Progenitor cell of endocrine pancreas (in vitro differentiated cells): ENCODE results near the gene HAVCR1. TPM values are rescaled to one million over a fixed set of nuclear protein-coding genes. Genes with fewer than 3 reads are reported as not detected.

Source experiments
- DNase-seq: peaks from one replicate; pipeline ENCODE4 v3.0.0; 2021; ENCODE audit warnings: low spot score; ENCODE audit not compliant: unreplicated experiment
- H3K27ac Mint-ChIP-seq: 2 replicates; pipeline ENCODE4 v1.8.0; 2021; ENCODE audit warnings: mild to moderate bottlenecking, moderate library complexity, mixed read lengths
- H3K27me3 Mint-ChIP-seq: 2 replicates; pipeline ENCODE4 v1.8.0; 2021; ENCODE audit warnings: mixed read lengths
- H3K36me3 Mint-ChIP-seq: 2 replicates; pipeline ENCODE4 v1.8.0; 2022; ENCODE audit warnings: mixed read lengths; ENCODE audit not compliant: insufficient read depth
- H3K4me1 Mint-ChIP-seq: 2 replicates; pipeline ENCODE4 v1.8.0; 2021; ENCODE audit warnings: low read depth, mixed read lengths
- H3K4me3 Mint-ChIP-seq: 2 replicates; pipeline ENCODE4 v1.8.0; 2021; ENCODE audit warnings: low read depth, mild to moderate bottlenecking, moderate library complexity, mixed read lengths
- H3K9me3 Mint-ChIP-seq: 2 replicates; pipeline ENCODE4 v1.8.0; 2021; ENCODE audit warnings: low read depth, mixed read lengths
- CTCF ChIP-seq: fragments of 200-600 bp; sonication (generic); IDR thresholded peaks from one replicate; pipeline ENCODE4 v1.5.0; 2021; ENCODE audit warnings: antibody characterized with exemption, mild to moderate bottlenecking; ENCODE audit not compliant: unreplicated experiment
- long read RNA-seq: library from polyadenylated mRNA; unstranded; transcript quantifications from one replicate; pipeline ENCODE4 v2.0.0, GENCODE V29; 2020
- total RNA-seq: library from RNA; stranded (reverse); gene quantifications from 2 replicates; pipeline ENCODE4 v1.2.1, GENCODE V29; 2021

Gene HAVCR1
- total RNA-seq = 1.2 and 2.1 TPM in 2 replicates
- long read RNA-seq, partial matches to known transcripts = 1 of 4 reads
- long read RNA-seq, other reads (novel, unspliced or antisense) = 2 of 4 reads

GRCh38 chr5:157059093-157059539, at the start of gene HAVCR1:
HAVCR1 (minus strand) TSS chr5:157059116; CDS start chr5:157057943, 1,173 bp downstream.
- Mint-ChIP-seq H3K36me3 (no peaks in the 10 kb centered on the region), H3K4me3 (peak within 1 kb of the TSS; percentile 12), H3K27me3 (no peaks in the 10 kb centered on the region), H3K4me1 (peaks cover 35% of the 10 kb centered on the region), H3K9me3 (no peaks in the 10 kb centered on the region), H3K27ac (peak within 1 kb of the TSS; percentile 94)
- no peak for DNase-seq
- TF ChIP-seq CTCF = no peak

- H3K9me3 Mint-ChIP-seq = no peaks in the 10 kb centered on the region
- H3K4me3 Mint-ChIP-seq = no peak overlapping the region
- no peak for TF ChIP-seq CTCF
- no peak for DNase-seq
- H3K36me3 Mint-ChIP-seq = no peaks in the 10 kb centered on the region
- H3K27me3 Mint-ChIP-seq = no peaks in the 10 kb centered on the region
- no peak overlapping the region for H3K27ac Mint-ChIP-seq
- no peaks in the 10 kb centered on the region for H3K4me1 Mint-ChIP-seq
These were observed 48.6 kb upstream of the HAVCR1 start for GRCh38 chr5:157107508-157107907.

GRCh38 chr5:157106630-157107461, 47.9 kb upstream of the HAVCR1 start:
- Mint-ChIP-seq H3K27ac (no peak overlapping the region), H3K4me3 (no peak overlapping the region)

GRCh38 chr5:157100140-157100679, 41.3 kb upstream of the HAVCR1 start:
- no peak overlapping the region for H3K4me3 Mint-ChIP-seq
- DNase-seq = no peak
- no peaks in the 10 kb centered on the region for H3K9me3 Mint-ChIP-seq
- H3K27ac Mint-ChIP-seq = no peak overlapping the region
- H3K36me3 Mint-ChIP-seq = no peaks in the 10 kb centered on the region
- H3K27me3 Mint-ChIP-seq = no peaks in the 10 kb centered on the region
- no peak for TF ChIP-seq CTCF
- H3K4me1 Mint-ChIP-seq = no peaks in the 10 kb centered on the region

More at GRCh38 chr5:157106630-157107461, 47.9 kb upstream of the HAVCR1 start:
- Mint-ChIP-seq H3K4me1 (no peaks in the 10 kb centered on the region), H3K9me3 (no peaks in the 10 kb centered on the region), H3K36me3 (no peaks in the 10 kb centered on the region), H3K27me3 (no peaks in the 10 kb centered on the region)
- TF ChIP-seq CTCF = no peak
- no peak for DNase-seq

- TF ChIP-seq CTCF = no peak
- Mint-ChIP-seq H3K27me3 (no peaks in the 10 kb centered on the region), H3K4me3 (no peak overlapping the region), H3K9me3 (no peaks in the 10 kb centered on the region), H3K27ac (no peak overlapping the region), H3K4me1 (peaks cover 3% of the 10 kb centered on the region), H3K36me3 (no peaks in the 10 kb centered on the region)
- no peak for DNase-seq
These were observed 29.6 kb upstream of the HAVCR1 start for GRCh38 chr5:157088342-157088990.
